Measurements from ENCODE around the gene AGFG2.
A peak's percentile ranks its signal among the peaks of the same experiment; 100 is the strongest.

AGFG2 gene

GRCh38 chr7:100572281-100572948 is 33.4 kb downstream of the AGFG2 start:
- no peak for DNase-seq (ENCODE audit: low read depth in 2 of 2)

GRCh38 chr7:100572949-100573675 is 34.1 kb downstream of the AGFG2 start:
- DNase-seq (ENCODE audit: low read depth in 2 of 2), result no peak

- DNase-seq (ENCODE audit: low read depth in 2 of 2), result no peak
Observed at GRCh38 chr7:100573691-100574361, 34.8 kb downstream of the AGFG2 start, which contains the start of gene SAP25. TSS of gene SAP25 (minus strand) at chr7:100573900. CDS start at chr7:100573742, 158 bp downstream.

- DNase-seq (ENCODE audit: low read depth in 2 of 2), result no peak
Observed at GRCh38 chr7:100574362-100575205, 35.6 kb downstream of the AGFG2 start.

- no peak for DNase-seq (ENCODE audit: low read depth in 2 of 2)
Observed at GRCh38 chr7:100575206-100575631, 36.2 kb downstream of the AGFG2 start.

DNA sequence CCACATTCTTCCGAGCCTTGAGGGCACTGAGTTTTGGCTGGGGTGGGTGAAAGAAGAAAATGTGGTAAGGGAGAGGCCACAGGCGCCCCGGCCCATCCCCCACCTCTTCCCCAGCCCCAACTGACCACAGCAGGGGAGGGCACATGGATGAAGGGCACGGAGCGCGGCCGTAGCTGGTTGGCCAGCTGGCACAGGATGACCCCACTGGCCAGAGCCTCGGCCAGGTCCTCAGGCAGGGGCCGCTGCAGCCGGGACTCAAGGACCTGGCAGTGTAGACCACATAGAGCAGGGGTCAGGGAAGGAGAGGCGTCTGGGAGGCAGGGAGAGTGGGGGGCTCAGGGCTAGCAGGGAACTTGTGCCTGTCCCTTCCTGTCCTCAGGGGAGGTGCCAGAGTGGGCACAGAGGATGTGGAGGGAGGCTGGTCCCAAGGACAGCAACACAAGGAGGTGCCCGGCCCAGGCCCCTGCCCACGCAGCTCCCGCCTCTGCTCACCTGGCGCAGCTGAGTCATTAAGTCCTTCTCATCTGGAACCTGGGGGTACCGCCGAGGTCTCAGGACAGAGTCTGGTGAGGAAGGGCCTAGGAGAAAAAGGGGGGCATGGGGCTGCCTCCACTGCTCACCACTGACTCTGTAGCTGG is 36.9 kb downstream of the AGFG2 start:
- DNase-seq (ENCODE audit: low read depth in 2 of 2), result no peak

GRCh38 chr7:100576384-100576993 is 37.5 kb downstream of the AGFG2 start:
- no peak for DNase-seq (ENCODE audit: low read depth in 2 of 2)

DNA sequence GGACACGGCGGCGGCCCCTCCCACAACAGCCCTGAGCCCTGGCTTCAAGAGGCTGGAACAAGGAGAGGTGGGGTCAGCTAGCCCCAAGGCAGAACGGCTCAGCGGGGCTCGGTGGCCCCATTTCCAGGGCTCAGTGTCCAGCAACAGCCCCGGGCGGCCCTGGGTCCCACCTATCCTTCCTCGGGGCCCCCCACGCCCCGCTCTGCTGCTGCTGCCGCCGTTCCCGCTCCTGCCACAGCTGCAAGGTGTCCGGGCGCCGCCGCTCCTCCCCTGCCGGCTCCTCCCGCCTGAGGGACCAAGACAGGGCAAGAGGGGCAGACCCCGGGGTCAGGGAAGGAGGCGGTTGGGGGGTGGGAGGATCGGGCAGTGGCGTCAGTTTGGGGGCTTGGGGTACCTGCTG is 38.1 kb downstream of the AGFG2 start:
- DNase-seq (ENCODE audit: low read depth in 2 of 2), result no peak

GRCh38 chr7:100577507-100577906 is 38.5 kb downstream of the AGFG2 start:
- no peak for DNase-seq (ENCODE audit: low read depth in 2 of 2)

- no peak for DNase-seq (ENCODE audit: low read depth in 2 of 2)
Observed at GRCh38 chr7:100578246-100579183, 39.5 kb downstream of the AGFG2 start.

- no peak for DNase-seq (ENCODE audit: low read depth in 2 of 2)
Observed at GRCh38 chr7:100580466-100581283, 41.7 kb downstream of the AGFG2 start.

- no peak for DNase-seq (ENCODE audit: low read depth in 2 of 2)
Observed at GRCh38 chr7:100582041-100582579, 43.1 kb downstream of the AGFG2 start.

- no peak for DNase-seq (ENCODE audit: low read depth in 2 of 2)
Observed at GRCh38 chr7:100582650-100583049, 43.6 kb downstream of the AGFG2 start.

DNA sequence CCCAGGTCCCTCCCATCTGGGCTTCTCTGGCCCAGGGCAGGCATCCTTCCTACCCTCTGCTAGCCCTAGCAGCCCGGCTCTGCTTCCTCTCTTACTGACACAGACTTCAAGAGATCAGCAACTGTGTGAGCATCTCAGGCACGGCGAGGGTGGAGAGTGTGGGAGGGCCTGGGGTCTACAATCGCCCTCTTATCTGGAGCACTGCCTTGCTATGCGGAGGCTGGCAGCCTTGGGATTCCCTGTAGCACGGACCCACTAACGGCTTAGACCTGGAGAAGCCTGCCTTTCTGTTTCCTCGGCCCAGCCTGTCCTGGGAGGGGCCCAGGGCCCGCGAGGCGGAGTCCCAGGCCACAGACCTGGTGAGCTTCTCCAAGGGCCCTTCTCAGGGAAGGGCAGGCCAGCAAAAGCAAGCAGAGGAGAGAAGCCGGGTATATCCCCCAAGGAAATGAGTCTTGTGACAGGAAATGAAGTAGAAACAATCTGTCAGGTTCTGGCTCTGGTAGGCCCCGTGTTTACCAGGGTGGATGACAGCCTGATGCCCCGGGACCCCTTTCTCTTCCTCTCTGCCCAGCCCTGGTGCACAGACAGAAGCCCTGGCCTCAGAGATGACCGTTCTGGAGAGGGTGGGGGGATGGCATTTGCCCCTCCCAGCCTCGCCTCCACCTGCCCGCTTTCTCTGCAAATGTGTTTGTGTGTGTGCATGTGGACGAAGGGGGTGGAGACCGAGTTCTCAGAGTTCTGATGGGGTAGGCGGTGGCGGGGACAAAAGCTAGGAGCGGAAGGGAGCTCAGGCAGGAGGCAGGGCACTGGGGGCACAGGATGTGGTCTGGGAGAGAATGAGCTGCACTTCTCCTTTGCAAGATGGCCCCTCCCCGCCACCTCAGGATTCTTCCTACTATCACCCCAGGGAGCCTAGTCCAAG is 44.4 kb downstream of the AGFG2 start:
- peak; percentile 52 to 66 for DNase-seq (ENCODE audit: low read depth in 2 of 2)

DNA sequence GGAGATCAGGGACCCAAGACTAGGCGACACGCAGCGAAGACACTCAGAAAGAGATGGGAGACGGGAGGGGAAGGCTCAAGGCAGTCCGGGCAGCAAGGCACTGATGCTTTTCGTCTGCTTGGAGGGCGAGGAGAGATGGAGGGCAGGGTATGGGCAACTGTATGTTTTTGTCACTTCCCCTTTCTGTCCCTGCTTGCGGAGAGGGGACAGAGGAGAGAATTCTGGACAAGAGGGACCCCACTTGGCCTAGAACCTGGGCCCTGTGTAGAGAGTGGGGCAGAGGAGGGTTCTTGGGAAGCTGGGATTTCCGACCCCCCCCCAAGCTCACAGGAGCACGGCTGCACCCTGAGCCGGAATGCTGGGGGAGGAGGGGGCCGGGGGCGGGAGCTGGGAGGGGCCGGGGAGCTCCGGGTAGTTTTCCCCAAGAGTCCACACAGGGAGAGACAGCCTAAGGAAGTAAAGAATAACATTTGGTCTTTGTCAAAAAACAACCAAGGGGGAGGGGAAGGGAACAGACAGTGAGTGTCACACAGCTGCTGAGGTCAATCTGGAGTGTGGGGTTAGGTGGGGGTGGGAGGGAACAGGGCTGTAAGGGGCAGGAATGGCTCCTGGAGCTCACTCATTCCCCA is 45.2 kb downstream of the AGFG2 start:
- DNase-seq (ENCODE audit: low read depth in 2 of 2), result no peak

- no peak for DNase-seq (ENCODE audit: low read depth in 2 of 2)
Observed at GRCh38 chr7:100584683-100585510, 45.9 kb downstream of the AGFG2 start.
